WERI-Rb-1 (cell line): Measurements from ENCODE around the gene SLC25A6.

Experiments used
- DNase-seq: peaks from one replicate; pipeline ENCODE4 v3.0.0-alpha.2; 2020
- H3K27ac ChIP-seq: fragments of 250-450 bp; sonication (Bioruptor Pico); 2 replicates; pipeline ENCODE4 v1.5.1; 2020; ENCODE audit warnings: mild to moderate bottlenecking, moderate library complexity
- H3K27me3 ChIP-seq: fragments of 250-450 bp; sonication (Bioruptor Pico); 2 replicates; pipeline ENCODE4 v1.5.1; 2021; ENCODE audit warnings: mild to moderate bottlenecking, low read depth, moderate library complexity; ENCODE audit not compliant: insufficient read depth, severe bottlenecking
- H3K36me3 ChIP-seq: fragments of 250-450 bp; sonication (Bioruptor Pico); 2 replicates; pipeline ENCODE4 v1.5.1; 2020; ENCODE audit warnings: mild to moderate bottlenecking, moderate library complexity
- H3K4me3 ChIP-seq: 2 replicates; pipeline ENCODE4 v1.5.1; 2011; ENCODE audit warnings: low read depth, mild to moderate bottlenecking, control low read depth, low read length
- H3K9me3 ChIP-seq: fragments of 250-450 bp; sonication (Bioruptor Pico); 2 replicates; pipeline ENCODE4 v1.5.1; 2021; ENCODE audit warnings: mild to moderate bottlenecking, moderate library complexity; ENCODE audit not compliant: severe bottlenecking
- CTCF ChIP-seq: IDR thresholded peaks from 2 replicates; pipeline ENCODE4 v1.5.1; 2011; ENCODE audit warnings: low read depth, mild to moderate bottlenecking, control low read depth, inconsistent platforms, low read length

Gene SLC25A6

GRCh38 chrX:1394731-1395501, 3.0 kb upstream of the SLC25A6 start:
- no peak overlapping the region; the same call in 1 of the 2 replicates for H3K4me3 ChIP-seq

GRCh38 chrX:1393871-1394615, 2.1 kb upstream of the SLC25A6 start:
- no peak for DNase-seq
- no peak for TF ChIP-seq CTCF
- peak overlapping the region; percentile 99 for H3K27ac ChIP-seq
- no peaks in the 10 kb centered on the region for H3K27me3 ChIP-seq
- H3K4me3 ChIP-seq: peak overlapping the region; percentile 17
- H3K36me3 ChIP-seq: peaks cover 62% of the 10 kb centered on the region
- H3K9me3 ChIP-seq: no peaks in the 10 kb centered on the region

More at GRCh38 chrX:1394731-1395501, 3.0 kb upstream of the SLC25A6 start:
- Histone ChIP-seq H3K27me3 (no peaks in the 10 kb centered on the region), H3K27ac (peak overlapping the region; percentile 99), H3K9me3 (no peaks in the 10 kb centered on the region), H3K36me3 (peaks cover 62% of the 10 kb centered on the region)
- TF ChIP-seq CTCF: no peak
- DNase-seq: no peak

GRCh38 chrX:1392376-1393068, 609 bp upstream of the SLC25A6 start:
- peak overlapping the region; percentile 59 for H3K4me3 ChIP-seq
- H3K9me3 ChIP-seq: no peaks in the 10 kb centered on the region
- no peak for TF ChIP-seq CTCF
- H3K27ac ChIP-seq: peak overlapping the region; percentile 99
- no peaks in the 10 kb centered on the region for H3K27me3 ChIP-seq
- peaks cover 64% of the 10 kb centered on the region for H3K36me3 ChIP-seq
- DNase-seq: peak; percentile 84

GRCh38 chrX:1391370-1391706, 575 bp downstream of the SLC25A6 start:
- H3K4me3 ChIP-seq: peak overlapping the region; percentile 98
- H3K36me3 ChIP-seq: peaks cover 70% of the 10 kb centered on the region
- peak; percentile 89 for DNase-seq
- TF ChIP-seq CTCF: no peak
- no peaks in the 10 kb centered on the region for H3K27me3 ChIP-seq
- peak overlapping the region; percentile 99 for H3K27ac ChIP-seq
- H3K9me3 ChIP-seq: no peaks in the 10 kb centered on the region

GRCh38 chrX:1390621-1391369, 1.1 kb downstream of the SLC25A6 start:
- peak overlapping the region; percentile 99 for H3K27ac ChIP-seq
- no peaks in the 10 kb centered on the region for H3K27me3 ChIP-seq
- no peak for TF ChIP-seq CTCF
- peak; percentile 3 for DNase-seq
- H3K36me3 ChIP-seq: peaks cover 70% of the 10 kb centered on the region
- peak overlapping the region; percentile 98 for H3K4me3 ChIP-seq
- no peaks in the 10 kb centered on the region for H3K9me3 ChIP-seq
